ENCODE data around the gene GRIN3B.

DNA sequence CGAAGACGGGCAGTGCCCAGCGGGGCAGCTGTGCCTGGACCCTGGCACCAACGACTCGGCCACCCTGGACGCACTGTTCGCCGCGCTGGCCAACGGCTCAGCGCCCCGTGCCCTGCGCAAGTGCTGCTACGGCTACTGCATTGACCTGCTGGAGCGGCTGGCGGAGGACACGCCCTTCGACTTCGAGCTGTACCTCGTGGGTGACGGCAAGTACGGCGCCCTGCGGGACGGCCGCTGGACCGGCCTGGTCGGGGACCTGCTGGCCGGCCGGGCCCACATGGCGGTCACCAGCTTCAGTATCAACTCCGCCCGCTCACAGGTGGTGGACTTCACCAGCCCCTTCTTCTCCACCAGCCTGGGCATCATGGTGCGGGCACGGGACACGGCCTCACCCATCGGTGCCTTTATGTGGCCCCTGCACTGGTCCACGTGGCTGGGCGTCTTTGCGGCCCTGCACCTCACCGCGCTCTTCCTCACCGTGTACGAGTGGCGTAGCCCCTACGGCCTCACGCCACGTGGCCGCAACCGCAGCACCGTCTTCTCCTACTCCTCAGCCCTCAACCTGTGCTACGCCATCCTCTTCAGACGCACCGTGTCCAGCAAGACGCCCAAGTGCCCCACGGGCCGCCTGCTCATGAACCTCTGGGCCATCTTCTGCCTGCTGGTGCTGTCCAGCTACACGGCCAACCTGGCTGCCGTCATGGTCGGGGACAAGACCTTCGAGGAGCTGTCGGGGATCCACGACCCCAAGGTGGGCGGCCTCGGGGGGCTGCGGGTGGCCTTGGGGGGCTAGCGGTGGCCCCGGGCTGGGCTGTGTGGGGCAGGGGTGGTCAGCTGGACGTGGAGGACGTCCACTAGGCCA lies 4.8 kb downstream of the GRIN3B start:
- TF ChIP-seq, protein P1, sequence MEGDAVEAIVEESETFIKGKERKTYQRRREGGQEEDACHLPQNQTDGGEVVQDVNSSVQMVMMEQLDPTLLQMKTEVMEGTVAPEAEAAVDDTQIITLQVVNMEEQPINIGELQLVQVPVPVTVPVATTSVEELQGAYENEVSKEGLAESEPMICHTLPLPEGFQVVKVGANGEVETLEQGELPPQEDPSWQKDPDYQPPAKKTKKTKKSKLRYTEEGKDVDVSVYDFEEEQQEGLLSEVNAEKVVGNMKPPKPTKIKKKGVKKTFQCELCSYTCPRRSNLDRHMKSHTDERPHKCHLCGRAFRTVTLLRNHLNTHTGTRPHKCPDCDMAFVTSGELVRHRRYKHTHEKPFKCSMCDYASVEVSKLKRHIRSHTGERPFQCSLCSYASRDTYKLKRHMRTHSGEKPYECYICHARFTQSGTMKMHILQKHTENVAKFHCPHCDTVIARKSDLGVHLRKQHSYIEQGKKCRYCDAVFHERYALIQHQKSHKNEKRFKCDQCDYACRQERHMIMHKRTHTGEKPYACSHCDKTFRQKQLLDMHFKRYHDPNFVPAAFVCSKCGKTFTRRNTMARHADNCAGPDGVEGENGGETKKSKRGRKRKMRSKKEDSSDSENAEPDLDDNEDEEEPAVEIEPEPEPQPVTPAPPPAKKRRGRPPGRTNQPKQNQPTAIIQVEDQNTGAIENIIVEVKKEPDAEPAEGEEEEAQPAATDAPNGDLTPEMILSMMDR (IDR thresholded peaks at IDR 0.05; ENCODE audit: low read depth, low read length, poor library complexity, severe bottlenecking) = no peak
- no peak for TF ChIP-seq EZH2phosphoT487 (IDR thresholded peaks at IDR 0.05; ENCODE audit: borderline replicate concordance, low read length)

Data from DOHH2 (cell line).